Stimulated activated CD4-positive, alpha-beta T cell treated with anti-CD3 and anti-CD28 coated beads, TNF-alpha, amount 100 ng/mL, for 1 hour (primary cell): ENCODE data around the gene CHSY1.

Experiments
- DNase-seq, 3 donors: peaks; one replicate each; pipeline ENCODE4 v3.0.0-alpha.2; 2020; ENCODE audit warnings: low read depth in 3 of 3, low spot score in 1 of 3

The CHSY1 gene

DNA sequence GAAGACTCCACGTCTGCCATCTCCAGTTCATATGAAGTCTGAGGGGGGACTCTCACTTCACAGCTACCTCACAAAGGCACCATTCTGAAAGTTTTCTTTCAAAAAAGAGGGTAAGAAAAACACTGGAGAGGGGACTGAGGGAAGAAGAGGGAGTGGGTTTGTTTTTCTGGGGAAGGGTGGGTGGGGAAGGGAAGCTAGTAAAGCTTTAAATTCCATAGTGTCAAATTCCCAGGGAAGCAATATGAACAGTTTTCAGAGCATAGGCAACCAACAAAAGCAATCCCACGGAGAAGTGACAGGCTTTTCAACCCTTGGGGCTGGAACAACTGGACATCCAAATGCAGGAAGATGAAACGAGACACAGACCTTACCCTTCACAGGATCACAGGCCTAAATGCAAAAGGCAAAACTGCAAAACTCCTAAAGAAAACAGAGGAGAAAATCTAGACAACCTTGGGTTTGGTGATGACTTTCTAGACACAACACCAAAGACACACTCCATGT is 61.7 kb downstream of the CHSY1 start:
- DNase-seq = no peak

GRCh38 chr15:101189409-101190091 is 62.3 kb downstream of the CHSY1 start:
- no peak for DNase-seq

- no peak for DNase-seq
Measured at GRCh38 chr15:101188637-101189408, 63.0 kb downstream of the CHSY1 start.

DNA sequence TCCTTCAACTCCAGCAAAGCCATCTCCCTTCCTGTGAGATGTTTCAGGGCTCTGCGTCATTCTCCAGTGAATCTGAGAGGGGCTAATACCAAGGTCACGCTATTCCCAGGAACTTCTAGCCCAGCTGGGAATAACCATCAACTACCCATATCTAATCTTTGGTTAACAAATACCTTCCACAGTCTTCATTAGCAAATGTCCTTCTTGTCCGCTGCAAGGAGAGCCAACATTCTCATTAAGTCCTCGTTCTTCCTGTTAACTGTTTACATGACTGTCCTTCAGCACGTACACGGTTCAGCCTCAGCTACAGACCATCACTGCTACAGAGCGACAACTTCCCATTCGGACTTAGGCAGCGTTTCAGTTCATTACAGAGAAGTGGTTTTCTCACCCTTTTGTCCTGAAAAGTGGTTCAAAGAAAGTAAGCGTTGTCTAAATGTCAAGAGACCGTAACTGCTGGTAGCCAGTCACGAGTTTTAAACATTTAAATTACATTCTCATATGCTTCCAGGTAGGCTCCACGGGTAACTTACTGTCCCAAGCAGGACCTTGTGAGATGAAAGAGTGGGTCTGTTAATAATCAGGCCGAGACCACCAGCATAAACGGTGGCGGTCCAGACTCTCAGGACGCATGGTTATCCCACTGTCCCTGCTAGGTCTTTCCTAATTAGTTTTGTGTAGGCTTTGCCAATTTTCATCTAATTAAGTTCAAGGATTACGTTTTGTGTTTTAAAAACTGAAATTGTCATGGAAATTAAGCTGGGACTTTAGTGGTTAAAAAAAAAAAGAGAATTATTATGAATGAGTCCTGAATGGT is 63.8 kb downstream of the CHSY1 start:
- DNase-seq = no peak

DNA sequence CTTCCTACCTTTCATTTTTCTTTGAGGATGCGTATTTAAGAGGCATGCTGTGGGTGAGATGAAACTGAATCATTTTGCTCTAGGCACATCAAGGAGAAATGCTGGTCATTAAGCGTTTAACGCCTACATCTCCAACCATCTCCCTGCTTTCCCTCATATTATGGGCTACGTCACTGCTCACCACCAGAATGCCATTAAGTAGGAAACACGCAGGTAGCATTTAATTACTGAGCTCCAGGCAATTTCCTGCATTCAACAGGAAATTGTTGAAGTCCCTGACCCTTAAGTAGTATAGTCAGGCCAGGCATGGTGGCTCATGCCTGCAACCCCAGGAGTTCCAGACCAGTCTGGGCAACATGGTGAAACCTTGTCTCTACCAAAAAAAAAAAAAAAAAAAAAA is 66.1 kb downstream of the CHSY1 start:
- no peak for DNase-seq

- no peak for DNase-seq
Measured at GRCh38 chr15:101185336-101185735, 66.5 kb downstream of the CHSY1 start.

DNA sequence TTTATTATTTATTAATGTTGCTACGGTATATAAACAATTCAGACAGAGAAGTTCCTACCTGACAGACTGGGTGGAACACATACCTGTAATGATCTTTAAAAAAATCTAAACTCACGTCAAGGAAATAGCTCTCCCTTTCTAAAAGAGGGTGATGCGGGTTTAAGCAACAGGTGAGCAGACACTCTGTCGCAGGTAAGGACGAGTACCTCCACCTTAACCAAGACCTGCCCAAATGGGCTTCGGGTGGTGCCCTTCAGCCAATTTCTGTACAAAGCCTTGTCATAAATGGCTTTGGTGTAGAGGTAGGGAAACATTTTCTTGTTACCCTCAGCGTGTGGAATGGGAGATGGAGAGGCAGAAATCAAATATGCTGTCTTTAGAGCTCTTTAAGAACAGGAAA is 67.0 kb downstream of the CHSY1 start:
- DNase-seq = no peak

GRCh38 chr15:101183931-101184305 is 67.9 kb downstream of the CHSY1 start:
- DNase-seq = no peak

DNA sequence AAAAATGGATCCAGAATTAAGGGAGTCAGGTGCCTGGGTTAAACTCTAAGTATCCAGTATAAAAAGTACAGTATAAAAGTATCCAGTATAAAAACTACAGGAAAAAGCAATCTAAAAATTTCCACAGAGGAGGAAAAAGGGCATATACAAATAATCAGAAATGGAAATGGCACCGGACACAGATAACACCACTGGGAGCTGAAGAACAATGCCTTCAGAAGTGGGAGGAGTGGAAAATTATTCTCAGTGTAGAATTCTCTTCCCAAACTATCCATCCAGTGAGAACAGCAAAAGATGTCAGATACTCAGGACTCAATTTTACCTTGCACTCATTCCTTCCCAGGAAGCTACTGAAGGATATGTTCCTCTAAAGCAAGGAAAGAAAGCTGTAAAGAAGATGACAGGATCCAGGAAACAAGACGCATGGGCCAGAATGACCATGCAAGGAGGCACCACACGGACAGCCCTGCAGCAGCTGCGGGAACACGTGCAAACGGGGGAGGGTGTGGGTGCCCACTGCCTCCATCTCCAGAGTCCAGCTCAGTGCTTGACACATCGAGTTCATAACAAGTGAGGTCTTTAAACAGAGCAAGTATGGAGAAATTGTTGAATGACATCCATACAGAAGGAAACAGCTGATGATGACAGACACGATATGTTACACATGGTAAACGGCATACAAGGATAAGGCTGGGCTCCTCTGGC is 68.5 kb downstream of the CHSY1 start:
- no peak for DNase-seq

DNA sequence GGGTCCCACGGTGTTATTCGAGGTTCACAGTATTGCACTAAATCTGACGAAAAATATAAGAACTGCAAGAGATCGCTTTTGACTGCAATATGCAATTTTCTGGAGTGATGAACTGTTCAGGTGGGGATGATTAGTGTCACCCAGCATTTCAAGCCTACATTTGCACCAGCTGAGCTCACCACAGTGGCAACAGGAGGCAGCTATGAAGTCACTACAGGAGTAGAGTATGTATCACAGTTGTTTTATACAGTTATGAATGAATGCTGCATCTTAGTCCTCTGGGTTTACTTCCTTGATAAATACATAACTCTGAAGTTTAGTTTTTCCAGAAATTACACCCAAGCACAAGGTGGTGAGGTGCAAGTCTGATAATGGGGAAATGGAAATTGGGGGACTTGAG is 69.6 kb downstream of the CHSY1 start:
- DNase-seq = no peak

DNA sequence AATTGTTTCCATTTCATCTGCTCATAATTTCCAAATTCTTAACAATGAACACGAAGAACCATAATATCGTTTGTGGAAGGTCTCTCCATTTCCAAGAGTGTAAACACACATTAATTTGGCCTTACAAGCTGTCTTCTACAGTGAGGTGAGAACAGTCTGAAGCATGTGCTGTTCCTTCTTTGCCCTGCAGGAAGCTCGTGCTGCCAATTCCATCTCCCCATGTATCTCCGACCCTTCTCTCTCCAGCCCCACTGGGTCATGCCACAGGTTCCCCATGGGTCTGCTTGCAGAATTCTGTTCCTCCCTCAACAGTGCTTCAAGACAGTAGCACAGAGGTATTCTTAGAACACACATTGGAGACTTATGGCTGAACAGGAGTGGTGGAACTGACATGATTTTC is 70.5 kb downstream of the CHSY1 start:
- DNase-seq = no peak

GRCh38 chr15:101180620-101181307 is 71.1 kb downstream of the CHSY1 start:
- no peak for DNase-seq

DNA sequence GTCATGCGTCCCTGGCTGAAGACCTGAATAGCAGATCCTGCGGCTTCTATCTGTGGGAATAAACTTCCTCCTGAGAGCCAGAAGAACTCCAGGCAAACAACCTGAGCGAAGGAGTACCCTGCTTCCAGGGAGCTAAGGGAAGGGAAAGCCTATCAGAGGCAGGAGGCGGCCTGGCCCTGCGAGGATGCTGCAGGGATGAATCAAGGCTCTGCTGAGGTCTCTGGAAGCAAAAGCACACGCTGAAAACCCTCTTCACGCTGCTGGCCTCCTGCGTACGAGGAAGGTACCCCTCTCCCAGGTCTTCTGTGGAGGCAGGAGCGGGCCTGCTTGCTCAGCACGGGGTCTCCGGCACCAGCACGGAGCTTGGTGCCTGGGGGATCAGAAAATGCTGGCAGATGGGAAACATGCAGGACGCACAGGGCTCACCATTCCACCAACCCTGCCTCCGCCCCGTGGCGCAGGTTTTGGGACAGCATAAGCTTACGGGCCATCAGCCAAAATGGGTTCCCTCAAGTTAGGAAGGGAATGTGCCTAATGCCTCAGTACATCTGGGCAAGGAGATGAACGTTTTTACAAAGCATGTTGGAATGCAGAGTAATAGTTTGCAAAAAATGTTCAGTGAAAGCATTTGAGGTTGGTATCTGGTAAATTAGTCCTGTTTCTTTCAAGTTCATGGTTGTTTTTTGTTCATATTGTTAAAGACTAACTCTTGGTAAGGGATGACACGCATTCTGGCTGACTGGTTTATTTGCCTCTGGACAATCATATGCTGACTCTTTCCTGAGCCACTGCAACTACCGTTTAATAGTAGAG is 72.3 kb downstream of the CHSY1 start:
- no peak for DNase-seq

DNA sequence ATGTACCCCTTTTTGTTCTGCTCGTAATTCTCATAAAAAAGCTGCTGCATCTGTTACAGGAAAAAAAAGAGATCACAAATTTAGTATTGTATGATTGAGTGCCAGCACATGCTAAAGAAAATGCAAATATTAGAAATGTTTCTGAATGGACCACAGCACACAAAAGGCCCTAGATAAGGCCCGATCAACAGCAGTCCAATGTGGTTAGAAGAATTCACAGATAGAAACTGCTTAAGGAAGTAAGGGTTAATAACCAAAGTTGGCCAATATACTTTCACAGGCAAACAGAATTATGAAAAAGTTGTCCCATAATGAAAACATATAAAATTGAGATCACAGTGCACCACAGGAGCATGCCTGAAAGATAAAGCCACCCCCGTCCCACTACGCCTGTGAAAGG is 72.9 kb downstream of the CHSY1 start:
- no peak for DNase-seq

- DNase-seq = no peak
Measured at GRCh38 chr15:101178479-101178878, 73.4 kb downstream of the CHSY1 start.

- no peak for DNase-seq
Measured at GRCh38 chr15:101177866-101178265, 74.0 kb downstream of the CHSY1 start.

DNA sequence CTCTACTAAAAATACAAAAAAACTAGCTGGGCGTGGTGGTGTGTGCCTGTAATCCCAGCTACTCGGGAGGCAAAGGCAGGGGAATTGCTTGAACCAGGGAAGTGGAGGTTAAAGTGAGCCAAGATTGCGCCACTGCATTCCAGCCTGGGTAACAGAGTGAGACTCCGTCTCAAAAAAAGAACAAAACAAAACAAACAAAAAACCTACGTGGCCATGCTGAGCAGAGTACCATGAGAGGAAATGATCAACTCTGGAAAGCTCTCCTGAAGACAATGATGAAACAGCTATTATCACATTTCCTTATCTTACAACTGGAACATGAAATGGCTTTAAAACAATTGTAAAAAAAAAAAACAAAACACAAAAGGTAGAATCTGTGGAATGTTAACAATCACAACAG is 75.2 kb downstream of the CHSY1 start:
- DNase-seq = no peak

- no peak for DNase-seq
Measured at GRCh38 chr15:101175401-101175800, 76.4 kb downstream of the CHSY1 start.

DNA sequence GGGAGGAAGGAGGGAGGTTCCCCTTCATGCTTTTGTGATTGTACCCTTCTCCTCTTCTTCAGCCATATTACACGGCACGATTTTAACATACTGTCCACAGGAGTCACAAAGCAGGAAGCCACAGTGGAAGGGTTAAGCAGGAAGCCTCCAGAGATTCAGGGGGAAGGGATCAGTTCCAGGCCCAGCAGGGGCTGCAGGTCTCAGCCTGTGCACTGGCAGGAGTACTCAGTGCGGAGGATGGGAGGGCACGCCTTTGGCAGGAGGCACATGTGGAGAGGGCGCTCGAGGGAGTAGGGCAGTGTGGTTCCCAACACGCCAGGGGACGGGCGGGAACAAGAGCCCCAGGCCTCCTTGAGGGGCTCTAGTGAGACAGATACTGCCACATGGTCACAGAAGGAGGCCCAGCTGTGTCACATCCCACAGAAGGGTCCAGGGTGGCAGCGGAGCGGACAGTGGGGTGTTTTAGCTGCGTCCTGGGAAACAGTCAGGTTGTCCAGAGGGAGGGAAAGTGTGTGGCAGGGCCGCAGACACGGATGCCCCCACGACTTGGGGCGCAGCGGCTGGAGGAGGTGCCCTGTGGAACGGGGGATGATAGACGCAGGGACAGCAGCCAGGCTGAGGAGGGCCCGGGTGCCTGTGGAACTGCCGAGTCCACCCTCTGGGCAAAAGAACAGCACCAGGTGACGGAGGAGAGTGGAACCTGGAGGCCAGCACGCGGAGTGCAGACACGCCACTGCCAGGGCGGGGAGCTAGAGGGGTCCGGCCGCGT is 77.5 kb downstream of the CHSY1 start:
- no peak for DNase-seq
